Activated CD4-positive, alpha-beta T cell treated with anti-CD3 and anti-CD28 coated beads for 1 hour (primary cell): Measurements from ENCODE around the gene LSM11.

Experiments
- DNase-seq: peaks from one replicate; pipeline ENCODE4 v3.0.0-alpha.2; 2020

LSM11 gene

DNA sequence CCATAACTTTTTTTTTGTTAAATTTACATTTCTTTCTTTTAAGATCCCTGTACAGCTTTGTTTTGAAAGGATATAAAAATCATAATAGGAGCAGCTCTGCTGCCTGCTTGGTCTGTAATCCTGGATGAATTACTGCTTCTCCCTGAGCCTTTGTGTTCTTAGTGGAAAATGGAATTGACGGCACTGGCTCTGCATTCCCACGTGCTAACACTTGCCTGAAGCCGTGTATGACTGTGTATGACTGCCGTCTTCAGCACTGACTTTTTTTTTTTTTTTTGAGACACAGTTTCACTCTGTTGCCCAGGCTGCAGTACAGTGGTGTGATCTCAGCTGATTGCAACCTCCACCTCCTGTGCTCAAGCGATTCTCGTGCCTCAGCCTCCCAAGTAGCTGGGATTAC lies 7.5 kb upstream of the LSM11 start:
- no peak for DNase-seq

DNA sequence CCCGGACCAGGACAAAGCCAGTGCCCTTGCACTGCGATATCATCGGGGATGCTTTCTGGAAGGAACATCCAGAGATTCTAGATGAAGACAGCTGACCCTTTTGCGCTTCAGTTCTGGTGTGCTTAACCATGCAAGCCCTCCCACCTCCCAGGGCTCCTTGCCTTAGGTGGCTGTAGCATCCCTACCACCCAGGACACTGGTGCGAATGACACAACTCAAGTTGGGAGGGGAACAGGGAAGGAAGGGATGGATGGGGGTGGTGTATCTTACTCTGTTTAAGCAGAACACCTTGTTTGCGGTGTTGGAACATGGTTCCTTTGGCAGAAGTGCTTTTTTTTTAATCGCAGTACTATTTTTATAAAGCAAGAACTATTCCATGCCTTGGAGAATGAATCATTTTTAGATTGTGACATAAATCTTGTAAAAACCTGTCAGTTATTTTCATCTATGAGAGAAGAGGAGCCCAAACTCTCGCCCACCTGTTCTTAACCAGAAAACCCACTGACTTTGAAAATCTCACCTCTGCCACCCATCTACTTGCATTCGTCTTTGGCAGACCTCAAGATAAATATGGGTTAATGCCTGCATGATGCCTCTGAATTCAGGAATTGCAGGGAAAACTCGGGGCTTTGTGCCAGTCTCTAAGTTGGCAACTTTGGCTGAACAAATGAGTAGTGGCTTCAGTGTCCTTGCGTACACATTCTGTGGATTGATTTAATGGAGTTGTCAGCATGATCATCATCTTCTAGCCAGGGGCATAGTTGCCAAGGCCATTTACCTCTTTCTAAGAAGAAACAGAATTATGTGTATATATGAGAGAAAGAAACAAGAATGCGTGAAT lies 3.9 kb upstream of the LSM11 start:
- no peak for DNase-seq

DNA sequence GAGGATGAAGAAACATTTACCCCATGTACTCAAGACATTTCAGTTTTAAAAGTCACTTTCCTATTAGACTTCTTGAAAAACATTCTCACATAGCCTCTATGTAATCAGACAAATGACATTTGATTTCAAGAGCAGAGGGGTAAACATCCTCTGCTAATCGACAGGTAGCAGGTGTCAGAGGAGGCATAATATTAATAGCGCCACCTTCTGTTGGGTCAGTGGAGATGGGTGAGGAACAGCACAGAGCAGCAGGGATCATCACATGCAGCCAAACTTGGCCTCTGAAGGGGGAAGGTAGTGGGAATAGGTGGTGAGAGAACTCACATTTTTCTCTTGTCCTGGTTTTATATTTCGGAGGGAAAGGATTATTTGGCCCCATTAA lies 3.3 kb upstream of the LSM11 start:
- no peak for DNase-seq

DNA sequence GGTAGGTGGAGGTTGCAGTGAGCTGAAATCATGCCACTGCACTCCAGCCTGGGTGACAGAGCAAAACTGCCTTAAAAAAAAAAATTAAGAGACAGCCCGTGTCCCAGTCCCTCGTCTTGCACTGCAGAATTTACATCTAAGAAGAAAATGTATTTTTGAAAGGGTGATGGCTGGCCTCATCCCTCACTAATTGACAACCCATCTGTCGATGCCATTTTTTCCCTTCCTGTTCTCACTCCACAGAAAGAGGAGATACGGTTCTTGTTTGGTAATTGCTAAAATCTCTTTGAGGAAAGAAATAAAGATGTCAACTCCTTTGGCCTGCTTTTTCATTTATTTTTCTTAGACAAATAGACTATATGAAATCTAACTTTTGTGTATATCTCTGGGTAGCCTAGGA lies 2.4 kb upstream of the LSM11 start:
- DNase-seq, result no peak

DNA sequence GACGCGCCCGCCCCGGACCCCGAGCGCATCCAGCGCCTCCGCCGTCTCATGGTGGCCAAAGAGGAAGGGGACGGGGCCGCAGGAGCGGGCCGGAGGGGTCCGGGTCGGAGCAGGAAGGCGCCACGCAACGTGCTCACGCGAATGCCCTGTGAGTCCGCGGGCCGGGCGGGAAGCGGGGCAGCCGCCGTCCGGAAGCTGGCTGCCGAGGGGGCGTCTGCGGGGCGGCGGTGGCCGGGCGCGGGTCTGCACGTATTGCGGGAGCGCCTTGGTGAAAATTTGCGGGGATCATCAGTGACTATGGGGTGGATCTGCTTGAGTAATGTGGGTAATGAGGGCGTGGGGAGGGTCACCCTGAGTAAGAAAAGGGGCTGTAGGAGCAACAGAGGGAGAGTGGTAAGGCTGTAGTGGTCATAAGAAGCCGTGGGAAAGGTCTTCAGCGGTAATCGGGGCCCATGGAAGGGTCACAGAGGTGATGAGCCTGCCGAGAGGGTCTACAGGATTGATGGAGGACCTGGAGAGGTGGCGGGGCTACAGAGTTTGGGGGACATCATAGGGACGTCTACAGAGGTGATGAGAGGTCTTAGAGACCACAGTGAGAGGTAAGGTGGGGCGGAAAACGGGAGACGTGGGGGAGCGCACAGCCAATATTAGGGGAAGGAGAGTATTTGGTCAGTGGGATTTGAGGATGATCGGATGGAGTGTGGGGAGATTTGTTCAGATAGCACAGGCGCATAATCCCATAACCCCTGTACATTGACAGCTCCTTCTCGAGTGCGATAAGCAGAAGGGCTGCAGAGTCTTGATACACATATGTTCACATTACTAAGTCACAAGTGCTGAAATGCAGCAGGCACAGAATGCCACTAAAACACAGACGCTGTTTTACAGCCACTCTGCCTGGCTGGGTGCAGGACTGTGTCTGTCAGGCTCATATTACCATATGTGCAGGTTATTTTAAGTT lies 819 bp downstream of the LSM11 start:
- no peak for DNase-seq

DNA sequence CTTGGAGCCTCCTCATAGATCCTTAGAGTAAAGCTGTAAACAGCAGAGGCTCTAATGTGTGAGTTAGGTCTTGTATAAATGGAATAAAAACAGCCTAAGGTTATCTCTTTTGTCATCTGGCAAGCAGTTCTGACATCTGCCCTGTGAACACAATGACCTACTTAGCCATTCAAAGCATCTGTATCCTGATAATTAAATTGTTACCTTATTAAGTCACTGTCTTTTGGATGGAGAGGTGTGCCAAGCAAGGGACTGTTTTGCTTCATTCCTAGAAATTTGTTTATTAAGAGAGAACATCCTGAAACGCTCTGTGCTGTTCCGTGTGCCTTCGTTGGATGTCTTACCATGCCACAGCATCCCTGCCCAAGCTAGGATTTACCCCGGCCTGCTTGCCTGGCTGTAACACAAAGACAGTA lies 1.5 kb downstream of the LSM11 start:
- DNase-seq, result no peak

DNA sequence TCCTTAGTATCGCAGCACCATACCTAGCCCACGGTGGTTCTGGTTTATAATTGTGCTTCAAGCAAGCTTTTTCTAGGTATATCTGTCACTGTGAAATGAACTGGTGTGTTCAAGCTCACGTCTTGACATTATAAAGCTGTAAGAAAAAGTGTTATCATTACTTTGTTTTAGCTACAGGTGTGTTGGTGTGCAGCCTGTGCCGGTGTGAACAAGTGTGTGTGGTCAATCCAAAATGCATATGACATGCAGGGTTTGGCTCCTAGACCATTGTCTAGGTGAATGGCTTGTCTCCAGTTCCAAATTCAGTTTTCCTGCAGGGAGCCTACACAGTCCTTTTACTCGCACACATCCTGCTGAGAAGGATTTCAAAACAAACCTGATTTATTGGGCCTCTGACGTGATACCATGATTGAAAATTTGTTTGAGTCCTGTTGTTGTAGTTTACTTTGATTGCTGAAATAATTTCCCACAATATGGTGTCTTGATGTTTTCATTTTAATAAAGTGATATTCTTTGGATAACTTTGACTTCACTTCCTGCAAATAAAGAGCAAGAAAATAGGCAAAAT lies 3.7 kb downstream of the LSM11 start:
- no peak for DNase-seq

DNA sequence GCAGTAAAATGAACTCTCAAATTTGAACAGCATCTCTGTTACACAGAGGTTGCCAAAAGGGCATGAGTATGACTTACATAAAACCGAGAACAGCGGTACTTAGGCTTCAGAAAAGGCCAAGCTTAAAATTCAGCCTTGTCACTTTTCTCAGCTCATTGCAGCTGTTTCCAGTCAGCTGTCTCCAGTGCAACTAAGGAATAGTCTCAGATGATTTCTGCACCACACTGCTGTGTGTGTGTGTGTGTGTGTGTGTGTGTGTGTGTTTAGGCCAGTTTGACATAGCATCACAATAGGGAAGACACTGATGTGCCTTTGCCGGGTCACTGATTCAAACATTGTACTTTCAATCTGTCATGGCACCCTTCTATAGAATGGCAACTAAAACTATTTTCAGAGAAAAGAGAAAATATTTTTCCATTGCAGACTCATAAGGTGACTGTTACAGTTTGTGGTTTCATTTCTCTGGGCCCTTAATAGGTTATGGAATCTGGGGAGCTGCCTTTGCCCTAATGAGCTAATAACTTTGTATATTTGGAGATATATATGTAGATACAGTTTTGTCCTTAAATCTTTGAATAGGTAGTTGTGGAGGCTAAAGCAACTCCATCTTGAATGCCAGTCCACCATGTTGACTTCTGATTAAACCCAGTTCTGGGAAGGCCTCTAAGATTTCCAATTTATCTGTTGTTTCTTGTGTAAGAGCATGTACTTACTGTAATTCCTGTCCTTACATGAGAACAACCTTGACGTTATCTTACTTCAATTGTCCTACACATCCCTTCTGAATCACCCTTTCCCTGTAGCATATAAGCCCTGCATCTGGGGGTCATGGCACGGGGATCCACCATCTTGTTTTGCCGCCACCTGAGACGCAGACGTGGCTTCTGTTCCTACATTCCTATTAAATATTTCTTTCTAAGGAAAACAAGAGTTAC lies 4.5 kb downstream of the LSM11 start:
- DNase-seq, result no peak

DNA sequence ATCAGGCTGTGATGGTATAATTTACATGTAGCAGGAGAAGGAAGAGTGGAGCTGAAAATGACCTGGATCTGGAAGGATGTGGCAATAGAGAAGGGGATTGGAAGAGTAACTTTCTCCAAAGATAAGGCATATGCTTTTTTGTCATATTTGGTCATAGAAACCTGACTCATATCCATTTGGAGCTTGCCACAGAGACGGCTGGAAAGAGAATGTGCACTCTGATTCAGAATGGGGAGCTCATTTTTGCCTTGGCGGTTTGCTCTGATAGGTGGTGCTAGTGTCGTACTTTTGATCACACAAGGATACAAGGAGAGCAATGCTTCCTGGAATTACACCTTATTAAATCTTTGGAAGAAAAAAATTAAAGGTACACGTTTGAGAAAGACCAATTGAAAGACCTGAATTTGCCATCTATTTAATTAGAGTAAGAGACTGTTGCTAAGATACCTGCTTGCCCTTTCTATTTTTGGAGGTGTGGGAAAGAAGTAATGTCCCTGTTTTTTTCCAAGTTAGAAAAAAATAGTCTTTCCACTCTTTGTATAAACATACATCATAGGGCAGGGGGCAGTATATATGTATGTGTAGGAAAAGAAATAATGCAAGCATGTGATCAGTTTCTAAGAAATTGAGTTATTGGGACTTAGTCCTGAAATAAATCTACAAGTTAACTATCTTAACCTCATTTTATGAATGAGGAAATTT lies 5.4 kb downstream of the LSM11 start:
- no peak for DNase-seq

DNA sequence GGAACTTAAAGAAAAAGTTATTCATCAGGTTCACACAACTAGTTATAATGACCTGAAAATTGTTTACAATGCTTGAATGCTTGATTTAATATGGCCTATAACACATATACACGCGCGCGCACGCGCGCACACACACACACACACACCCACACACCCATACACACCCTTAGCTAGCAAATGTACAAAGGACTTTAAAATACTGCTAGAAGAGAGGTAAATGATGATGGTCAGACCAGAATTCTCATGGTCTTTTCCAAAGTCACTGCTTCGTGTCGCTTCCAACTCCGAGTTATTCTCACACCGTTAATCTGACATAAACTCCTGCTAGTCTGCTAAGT lies 5.9 kb downstream of the LSM11 start:
- no peak for DNase-seq

DNA sequence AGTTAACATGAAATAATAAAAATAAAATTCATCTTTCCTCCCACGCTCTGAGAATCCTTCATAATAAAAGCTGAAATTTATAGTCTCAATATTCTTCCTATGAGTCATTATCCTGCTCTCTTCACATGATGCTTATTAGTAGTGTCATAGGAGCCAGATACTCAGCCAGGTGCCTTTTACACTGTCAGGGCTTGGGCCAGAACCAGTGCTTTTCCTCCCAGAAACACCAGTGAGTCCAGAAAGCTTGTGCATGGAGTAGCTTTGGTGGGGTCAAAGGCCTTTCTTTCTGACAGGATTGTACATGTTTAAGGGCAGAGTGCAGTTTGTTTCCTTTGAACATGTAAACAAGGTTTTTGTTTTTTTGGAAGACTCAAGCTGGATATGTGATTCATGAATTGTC lies 6.8 kb downstream of the LSM11 start:
- DNase-seq, result no peak

DNA sequence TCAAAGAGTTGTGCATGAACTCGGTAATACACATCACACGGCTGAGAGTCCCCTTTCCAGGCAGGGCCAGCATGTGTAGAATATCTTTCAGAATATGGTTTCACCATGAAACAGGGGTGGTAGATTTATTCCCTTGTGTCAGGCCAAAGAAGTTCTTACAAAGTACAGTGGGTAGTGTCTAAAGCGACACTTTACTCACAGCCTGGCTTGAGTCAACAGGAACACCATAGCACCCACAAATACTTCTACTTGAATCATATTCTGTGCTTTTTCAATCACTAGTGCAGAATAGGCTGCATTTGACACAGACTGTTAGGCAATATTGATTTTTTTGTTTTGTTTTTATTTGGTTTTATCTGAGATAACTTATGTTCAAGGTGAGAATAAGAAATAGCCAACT lies 12.6 kb downstream of the LSM11 start:
- no peak for DNase-seq

DNA sequence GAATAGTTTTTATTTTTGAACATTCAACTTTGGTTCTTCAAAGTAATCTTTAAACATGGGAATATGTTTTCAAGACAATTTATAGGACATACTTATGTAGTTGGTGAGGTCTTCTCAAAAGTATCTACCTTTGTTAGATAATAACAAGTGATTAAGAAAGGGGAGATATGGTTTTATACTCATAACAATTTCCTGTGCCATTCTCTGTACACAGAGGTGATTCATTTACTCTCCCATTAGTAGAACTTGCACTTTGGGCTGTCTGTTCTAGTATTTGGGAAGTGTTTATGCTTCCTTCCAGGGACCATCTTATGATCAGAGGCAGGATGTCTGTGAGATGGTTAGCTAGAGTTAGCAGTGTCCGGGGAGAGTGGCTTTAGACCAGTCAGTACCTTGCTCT lies 15.2 kb downstream of the LSM11 start:
- no peak for DNase-seq

DNA sequence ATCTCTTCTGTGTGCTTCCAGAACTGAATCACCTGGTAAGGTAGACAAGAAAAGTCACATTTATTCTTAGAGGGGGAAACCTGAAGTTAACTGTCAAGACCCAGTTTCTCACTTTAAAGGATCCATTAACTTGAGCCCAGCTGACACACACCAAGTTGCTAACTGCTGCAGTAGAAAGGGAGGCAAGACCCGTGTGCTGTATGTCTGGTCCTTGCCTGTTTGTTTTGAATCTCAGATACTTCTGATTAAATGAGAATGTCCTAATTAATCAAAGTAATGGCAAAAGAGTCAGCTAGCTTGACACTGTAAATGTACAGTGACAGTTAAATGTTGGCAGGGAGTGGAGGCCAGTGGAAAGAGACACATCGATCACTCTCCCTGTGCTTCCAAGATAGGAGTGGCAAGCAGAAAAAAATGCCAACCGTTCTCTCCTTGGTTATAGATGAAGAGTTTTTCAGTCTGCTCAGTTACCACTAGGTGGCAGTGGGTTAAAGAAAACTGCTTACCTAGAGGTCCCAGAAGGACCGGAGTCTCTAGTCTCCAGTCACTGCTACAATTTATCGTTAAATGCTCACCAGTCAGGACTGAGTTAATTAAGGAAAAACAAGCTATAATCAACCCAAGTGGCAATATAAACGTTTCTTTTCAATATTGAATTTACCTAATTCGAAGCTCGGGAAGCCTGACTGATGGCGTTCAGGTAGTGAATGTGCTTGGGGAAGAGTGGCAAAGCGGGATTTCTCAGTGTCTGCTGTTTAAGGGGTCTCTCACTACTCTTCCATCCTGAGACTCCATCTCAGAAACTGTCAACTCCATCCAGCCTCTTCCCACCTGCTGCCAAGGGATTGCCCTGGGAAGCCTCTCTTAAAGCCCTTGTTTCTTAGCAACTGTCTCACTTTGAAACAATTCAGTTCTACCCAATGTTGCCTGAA lies 18.4 kb downstream of the LSM11 start:
- no peak for DNase-seq

DNA sequence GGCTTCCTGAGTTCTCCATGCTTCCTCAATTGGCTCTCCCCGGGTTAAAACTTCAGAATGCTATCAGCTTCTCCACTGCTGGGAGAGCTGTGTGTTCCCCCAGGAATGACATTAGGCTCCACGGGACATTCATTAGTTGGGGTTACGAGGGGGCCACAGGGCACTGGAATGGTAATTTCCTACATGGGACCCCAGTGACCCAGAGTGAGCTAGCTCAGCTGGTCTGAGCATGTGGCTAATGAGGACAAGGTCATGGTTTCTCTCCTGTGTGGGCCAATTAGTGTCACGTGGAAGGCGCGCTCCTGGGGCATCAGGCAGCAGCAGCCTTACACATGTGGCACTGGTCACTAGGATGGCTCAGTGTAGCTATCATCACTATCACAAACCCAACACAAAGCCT lies 21.0 kb downstream of the LSM11 start:
- DNase-seq, result no peak

DNA sequence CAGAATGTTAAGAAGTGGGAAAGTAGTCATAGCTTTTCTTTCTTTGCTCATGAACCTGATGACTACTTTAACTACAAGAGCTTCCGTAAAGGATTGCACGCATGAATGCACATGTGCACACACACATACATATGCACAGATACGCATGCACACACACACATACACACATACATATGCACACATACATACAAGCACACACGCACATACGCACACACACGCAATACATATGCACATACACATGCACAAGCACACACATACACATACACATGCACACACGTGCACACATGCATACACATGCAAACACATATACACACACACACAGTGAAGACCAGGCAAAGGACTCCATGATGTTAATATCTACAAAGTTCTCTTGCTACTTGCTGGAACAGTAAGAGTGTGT lies 22.9 kb downstream of the LSM11 start:
- no peak for DNase-seq

DNA sequence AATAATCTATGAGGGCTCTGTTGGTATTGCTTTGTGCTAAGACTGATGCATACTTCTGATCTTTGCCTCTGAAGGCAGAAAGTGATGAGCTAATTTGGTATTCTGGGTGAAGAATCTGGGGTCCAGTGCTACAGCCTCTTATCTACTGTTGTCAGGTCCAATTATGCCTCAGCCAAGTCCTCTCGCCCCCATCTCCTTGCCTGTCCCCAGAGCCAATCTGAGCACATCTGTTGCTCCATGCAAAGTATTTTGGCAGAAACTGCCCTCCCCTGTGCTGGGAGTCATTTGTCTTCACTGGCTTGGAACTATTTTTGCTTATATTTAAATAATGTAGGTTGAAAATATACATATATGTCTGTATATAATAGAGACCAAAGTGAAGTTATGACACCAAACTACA lies 23.4 kb downstream of the LSM11 start:
- no peak for DNase-seq

DNA sequence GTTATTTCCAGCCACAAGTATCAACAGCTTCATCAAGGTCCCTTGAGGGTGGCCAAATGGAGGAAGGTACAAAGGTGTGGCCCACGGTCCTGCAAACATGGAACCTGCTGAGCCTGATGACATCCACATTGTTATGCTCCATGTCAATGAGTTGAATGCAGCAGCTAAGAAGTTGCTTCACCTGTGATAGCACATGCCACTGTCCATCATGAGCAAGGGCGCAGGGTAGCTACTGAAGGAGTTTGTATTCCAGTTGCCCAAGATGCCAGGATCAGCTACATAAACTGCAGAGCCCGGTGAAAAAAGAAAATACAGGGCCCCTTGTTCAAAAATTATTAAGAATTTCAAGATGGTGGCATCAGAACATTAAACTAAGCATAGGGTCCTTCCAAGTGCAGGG lies 24.2 kb downstream of the LSM11 start:
- no peak for DNase-seq

DNA sequence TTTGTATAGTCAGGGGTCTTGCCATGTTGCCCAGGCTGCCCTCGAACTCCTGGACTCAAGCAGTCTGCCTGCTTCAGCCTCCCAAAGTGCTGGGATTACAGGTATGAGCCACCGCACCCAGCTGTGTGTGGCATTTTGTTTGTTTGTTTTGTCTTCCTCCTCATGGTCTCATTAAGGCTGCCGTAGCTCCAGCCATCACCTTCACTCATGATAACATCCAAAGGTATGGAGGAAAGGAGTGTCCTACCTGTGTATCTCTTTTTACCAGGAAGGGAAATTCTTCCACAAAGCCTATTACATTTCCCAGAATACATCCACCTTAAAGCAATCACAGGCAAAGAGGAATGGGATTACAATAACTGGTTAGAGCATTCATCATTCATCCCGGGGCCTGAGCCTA lies 27.2 kb downstream of the LSM11 start:
- DNase-seq, result no peak

DNA sequence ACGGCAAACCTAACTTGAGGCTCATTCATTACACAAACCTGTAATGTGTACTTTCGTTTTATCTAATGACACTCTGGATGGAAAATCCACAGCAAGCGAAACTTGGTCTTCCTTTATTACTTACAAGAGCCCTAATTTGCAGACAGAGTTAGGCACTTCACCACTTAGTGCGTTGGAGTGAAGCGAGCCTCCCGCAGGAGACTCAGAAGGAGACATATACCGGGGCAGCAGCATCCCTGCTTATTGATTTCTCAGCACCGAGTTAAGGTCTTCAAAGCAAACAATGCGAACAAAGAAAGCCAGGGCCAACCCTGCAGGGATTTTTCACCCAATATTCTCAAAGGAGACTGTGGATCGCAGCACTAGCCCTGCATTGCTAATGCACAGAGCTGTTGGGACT lies 28.6 kb downstream of the LSM11 start:
- no peak for DNase-seq
